ENCODE data around the gene DNHD1. TPM values are rescaled to one million over a fixed set of nuclear protein-coding genes. Genes with fewer than 3 reads are reported as not detected.
A peak's percentile ranks its signal among the peaks of the same experiment; 100 is the strongest.

DNHD1 gene
- total and polyA plus RNA-seq, 8 donors = 1.9 to 11.2 (median 3.5) TPM

- 63 to 67% methylated on average over 4 of the region's 4 CpGs for WGBS, 2 donors
- Histone ChIP-seq H3K9me3 (no peaks in the 10 kb centered on the region), H3K4me1 (peaks cover 16 to 24% (median 16%) of the 10 kb centered on the region in 3 donors), H3K4me3 (peak overlapping the region in 2 of 4 donors; percentile 77 to 81), H3K27me3 (no peaks in the 10 kb centered on the region), H3K27ac (peak overlapping the region in 1 of 4 donors; percentile 94), H3K36me3 (peaks cover 0 to 22% (median 9%) of the 10 kb centered on the region in 3 donors)
- no peak for TF ChIP-seq CTCF (IDR thresholded peaks at IDR 0.05)
- intact Hi-C loops (cut with DNase I) = no loop called here
- no peak for FAIRE-seq
- no peak for ATAC-seq
- DNase-seq = no peak
Observed at GRCh38 chr11:6482441-6482840, 14.6 kb upstream of the DNHD1 start.

GRCh38 chr11:6483015-6483414, 14.1 kb upstream of the DNHD1 start:
- no peak overlapping the region for H3K27ac ChIP-seq
- FAIRE-seq = no peak

DNA sequence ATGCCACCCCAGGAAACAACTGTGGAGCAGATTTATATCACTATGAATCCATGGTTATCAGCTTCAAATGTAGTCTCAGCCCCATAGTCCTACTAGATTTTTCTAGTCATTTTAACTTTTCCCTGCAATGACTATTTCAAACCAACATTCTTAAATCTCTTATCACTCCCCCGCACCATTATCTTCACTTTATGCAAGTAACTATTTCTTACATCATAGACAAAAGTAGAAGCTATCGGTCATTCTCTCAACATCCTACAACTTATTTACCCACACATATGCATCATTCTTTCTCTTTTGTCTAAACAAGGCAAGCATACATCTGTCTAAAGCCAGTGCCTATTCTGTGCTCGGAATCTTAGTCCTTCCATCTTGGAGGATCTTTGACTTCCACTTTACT, 11.4 kb upstream of the DNHD1 start:
- peaks cover 7 to 14% (median 9%) of the 10 kb centered on the region in 3 donors for H3K4me1 ChIP-seq
- H3K36me3 ChIP-seq = peaks cover 0 to 8% (median 5%) of the 10 kb centered on the region in 3 donors
- DNase-seq = no peak
- no peaks in the 10 kb centered on the region for H3K27me3 ChIP-seq
- intact Hi-C loops (cut with DNase I) = no loop called here
- no peak for TF ChIP-seq CTCF (IDR thresholded peaks at IDR 0.05)
- FAIRE-seq = no peak
- 88 to 93% methylated on average over 3 of the region's 3 CpGs for WGBS, 2 donors
- H3K4me3 ChIP-seq = no peak overlapping the region
- no peak for ATAC-seq
- no peak overlapping the region for H3K27ac ChIP-seq
- no peaks in the 10 kb centered on the region for H3K9me3 ChIP-seq

More at GRCh38 chr11:6483015-6483414, 14.1 kb upstream of the DNHD1 start:
- Histone ChIP-seq H3K4me3 (no peak overlapping the region), H3K36me3 (peaks cover 0 to 18% (median 4%) of the 10 kb centered on the region in 3 donors), H3K4me1 (peaks cover 16 to 24% (median 16%) of the 10 kb centered on the region in 3 donors), H3K27me3 (no peaks in the 10 kb centered on the region), H3K9me3 (no peaks in the 10 kb centered on the region)
- ATAC-seq (no peak), DNase-seq (no peak)
- intact Hi-C loops (cut with DNase I) = no loop called here
- 85 to 87% methylated on average over 6 of the region's 6 CpGs for WGBS, 2 donors
- no peak for TF ChIP-seq CTCF (IDR thresholded peaks at IDR 0.05)

DNA sequence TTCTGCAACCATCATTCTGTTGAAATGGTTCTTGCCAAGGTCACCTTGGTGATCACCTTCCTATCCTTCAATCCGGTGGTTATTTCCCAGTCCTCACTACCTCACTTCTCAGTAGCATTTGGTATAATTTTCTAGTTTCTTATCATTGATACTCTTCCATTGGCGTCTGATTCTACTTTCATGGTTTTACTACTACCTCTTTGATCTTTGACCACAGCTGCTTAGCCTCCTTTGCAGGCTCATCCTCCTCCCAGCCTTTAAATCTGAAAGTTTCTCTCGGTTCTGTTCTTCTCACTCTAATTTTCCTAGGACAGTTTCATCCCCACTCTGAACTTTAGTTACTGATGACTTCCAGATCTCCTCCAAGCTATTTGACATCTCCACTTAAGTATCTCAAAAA, 10.8 kb upstream of the DNHD1 start:
- 78 to 91% methylated on average over 3 of the region's 3 CpGs for WGBS, 2 donors
- intact Hi-C loops (cut with DNase I) = no loop called here
- Histone ChIP-seq H3K4me3 (no peak overlapping the region), H3K4me1 (peaks cover 7 to 14% (median 9%) of the 10 kb centered on the region in 3 donors), H3K27ac (no peak overlapping the region), H3K9me3 (no peaks in the 10 kb centered on the region), H3K36me3 (peaks cover 0 to 8% (median 5%) of the 10 kb centered on the region in 3 donors), H3K27me3 (no peaks in the 10 kb centered on the region)
- no peak for FAIRE-seq
- DNase-seq = no peak
- ATAC-seq = no peak
- TF ChIP-seq CTCF (IDR thresholded peaks at IDR 0.05) = no peak

DNA sequence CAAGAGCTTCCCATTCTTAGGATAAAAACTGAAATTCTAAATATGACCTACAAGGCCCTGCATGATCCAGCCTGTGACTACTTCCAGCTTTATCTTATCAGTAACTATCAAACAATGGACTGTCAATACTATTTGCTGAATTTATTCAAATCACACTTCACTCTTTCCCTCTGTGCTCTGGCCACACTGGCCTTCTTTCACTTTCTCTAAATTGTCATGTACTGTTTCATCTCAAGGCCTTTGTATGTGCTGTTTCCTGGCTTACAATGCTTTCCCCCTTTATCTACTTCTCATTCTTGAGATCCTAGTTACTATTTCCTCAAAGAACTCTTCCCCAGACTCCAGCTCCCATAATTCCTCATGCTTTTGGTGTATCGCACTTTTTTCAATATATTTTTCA, 10.1 kb upstream of the DNHD1 start:
- WGBS, 2 donors = 90 to 98% methylated on average over 1 of the region's 1 CpG
- FAIRE-seq = no peak
- H3K4me3 ChIP-seq = no peak overlapping the region
- no peak overlapping the region for H3K27ac ChIP-seq
- no peak for ATAC-seq
- DNase-seq = no peak
- intact Hi-C loops (cut with DNase I) = no loop called here
- peaks cover 6 to 12% (median 9%) of the 10 kb centered on the region in 3 donors for H3K4me1 ChIP-seq
- no peaks in the 10 kb centered on the region for H3K9me3 ChIP-seq
- peaks cover 0 to 8% (median 5%) of the 10 kb centered on the region in 3 donors for H3K36me3 ChIP-seq
- no peaks in the 10 kb centered on the region for H3K27me3 ChIP-seq
- TF ChIP-seq CTCF (IDR thresholded peaks at IDR 0.05) = no peak
